WTC11 (cell line): ENCODE data around the gene AIF1. TPM values are rescaled to one million over a fixed set of nuclear protein-coding genes. Genes with fewer than 3 reads are reported as not detected.

Experiments used
- ATAC-seq: fragments of 200-7000 bp; cut with Tn5 transposase; 2 replicates; pipeline ENCODE4 v1.10.0; 2021; ENCODE audit warnings: mild to moderate bottlenecking, moderate library complexity
- CTCF ChIA-PET: fragments of 300-600 bp; sonication (Branson Sonifier 250); formaldehyde crosslinking; loops from one replicate; lab custom pipeline; 2021; ENCODE audit warnings: antibody characterized with exemption; lab: Charles Lee
- POLR2A ChIA-PET: fragments of 350-600 bp; sonication (Branson Sonifier 250); formaldehyde crosslinking; loops from one replicate; lab custom pipeline; 2021; ENCODE audit warnings: antibody characterized with exemption; lab: Charles Lee
- DNase-seq: peaks from one replicate; pipeline ENCODE4 v3.0.0; 2021; ENCODE audit warnings: low spot score
- H3K27ac Mint-ChIP-seq: 2 replicates; pipeline ENCODE4 v1.8.0; 2021; ENCODE audit warnings: mixed read lengths
- H3K27me3 Mint-ChIP-seq: 2 replicates; pipeline ENCODE4 v1.8.0; 2021; ENCODE audit warnings: low read depth, mild to moderate bottlenecking, moderate library complexity, mixed read lengths
- H3K36me3 Mint-ChIP-seq: 2 replicates; pipeline ENCODE4 v1.8.0; 2021; ENCODE audit warnings: mixed read lengths
- H3K4me1 Mint-ChIP-seq: 2 replicates; pipeline ENCODE4 v1.8.0; 2022; ENCODE audit warnings: mixed read lengths
- H3K4me3 Mint-ChIP-seq: 2 replicates; pipeline ENCODE4 v1.8.0; 2021; ENCODE audit warnings: mild to moderate bottlenecking, moderate library complexity, mixed read lengths
- H3K9me3 Mint-ChIP-seq: 2 replicates; pipeline ENCODE4 v1.8.0; 2021; ENCODE audit warnings: mixed read lengths
- EMX1 ChIP-seq: fragments of 250-450 bp; sonication (Bioruptor Pico); IDR thresholded peaks from 2 replicates; pipeline ENCODE4 v1.8.0; 2021; ENCODE audit warnings: mild to moderate bottlenecking
- MYBL2 ChIP-seq: sonication (generic); formaldehyde crosslinking; IDR thresholded peaks from 2 replicates; pipeline ENCODE4 v1.8.1; 2023; ENCODE audit warnings: mild to moderate bottlenecking, moderate library complexity, missing genetic modification reagents
- NFYB ChIP-seq: sonication (generic); formaldehyde crosslinking; conservative IDR thresholded peaks from 2 replicates; pipeline ENCODE4 v1.8.0; 2022; ENCODE audit warnings: low read depth, missing genetic modification reagents
- SMAD3 ChIP-seq: sonication (generic); formaldehyde crosslinking; IDR thresholded peaks from 2 replicates; pipeline ENCODE4 v1.8.0; 2022; ENCODE audit warnings: missing genetic modification reagents, mild to moderate bottlenecking, borderline replicate concordance
- ZNF219 ChIP-seq: sonication (generic); formaldehyde crosslinking; IDR thresholded peaks from 2 replicates; pipeline ENCODE4 v1.8.0; 2023; ENCODE audit warnings: missing genetic modification reagents, mild to moderate bottlenecking, borderline replicate concordance
- ZNF263 ChIP-seq: sonication (generic); formaldehyde crosslinking; IDR thresholded peaks from 2 replicates; pipeline ENCODE4 v1.8.1; 2022; ENCODE audit warnings: low read depth, mild to moderate bottlenecking, moderate library complexity, missing genetic modification reagents
- ZNF396 ChIP-seq: fragments of 250-450 bp; sonication (Bioruptor Pico); IDR thresholded peaks from 2 replicates; pipeline ENCODE4 v1.8.0; 2021; ENCODE audit warnings: mild to moderate bottlenecking, moderate library complexity, borderline replicate concordance
- total RNA-seq: library from RNA; stranded (reverse); gene quantifications from 3 replicates; pipeline ENCODE4 v1.2.3, GENCODE V29; 2021
- TF ChIP-seq, protein P1 (sequence below): fragments of 200-600 bp; IDR thresholded peaks from 2 replicates; pipeline ENCODE4 v1.8.0; 2022; ENCODE audit warnings: antibody characterized with exemption
- TF ChIP-seq, protein P2 (sequence below): sonication (generic); formaldehyde crosslinking; IDR thresholded peaks from 2 replicates; pipeline ENCODE4 v1.8.1; 2023; ENCODE audit warnings: mild to moderate bottlenecking, moderate library complexity, missing genetic modification reagents
- TF ChIP-seq, protein P3 (sequence below): fragments of 250-450 bp; sonication (Bioruptor Pico); conservative IDR thresholded peaks from 2 replicates; pipeline ENCODE4 v1.9.0; 2021; ENCODE audit warnings: mild to moderate bottlenecking
- TF ChIP-seq, protein P4 (sequence below): sonication (generic); formaldehyde crosslinking; IDR thresholded peaks from 2 replicates; pipeline ENCODE4 v1.8.1; 2023; ENCODE audit warnings: mild to moderate bottlenecking, missing genetic modification reagents, moderate library complexity
- TF ChIP-seq, protein P5 (sequence below): fragments of 250-450 bp; sonication (Bioruptor Pico); IDR thresholded peaks from 2 replicates; pipeline ENCODE4 v1.9.0; 2021; ENCODE audit warnings: moderate library complexity, mild to moderate bottlenecking, inconsistent platforms, borderline replicate concordance
- TF ChIP-seq, protein P6 (sequence below): sonication (generic); formaldehyde crosslinking; IDR thresholded peaks from 2 replicates; pipeline ENCODE4 v1.8.1; 2022; ENCODE audit warnings: mild to moderate bottlenecking, moderate library complexity, missing genetic modification reagents
- TF ChIP-seq, protein P7 (sequence below): sonication (generic); formaldehyde crosslinking; IDR thresholded peaks from 2 replicates; pipeline ENCODE4 v1.8.0; 2023; ENCODE audit warnings: missing genetic modification reagents
- TF ChIP-seq, protein P8 (sequence below): sonication (generic); formaldehyde crosslinking; IDR thresholded peaks from 2 replicates; pipeline ENCODE4 v1.8.0; 2022; ENCODE audit warnings: mild to moderate bottlenecking, missing genetic modification reagents
- TF ChIP-seq, protein P9 (sequence below): fragments of 250-450 bp; sonication (Bioruptor Pico); IDR thresholded peaks from 2 replicates; pipeline ENCODE4 v2.1.2; 2022; ENCODE audit warnings: mild to moderate bottlenecking, moderate library complexity
- TF ChIP-seq, protein P10 (sequence below): sonication (generic); formaldehyde crosslinking; conservative IDR thresholded peaks from 2 replicates; pipeline ENCODE4 v1.8.1; 2023; ENCODE audit warnings: mild to moderate bottlenecking, low read depth, missing genetic modification reagents, moderate library complexity

Gene AIF1
- total RNA-seq, 1 experiment from 2014 or later = 5.4 TPM

DNA sequence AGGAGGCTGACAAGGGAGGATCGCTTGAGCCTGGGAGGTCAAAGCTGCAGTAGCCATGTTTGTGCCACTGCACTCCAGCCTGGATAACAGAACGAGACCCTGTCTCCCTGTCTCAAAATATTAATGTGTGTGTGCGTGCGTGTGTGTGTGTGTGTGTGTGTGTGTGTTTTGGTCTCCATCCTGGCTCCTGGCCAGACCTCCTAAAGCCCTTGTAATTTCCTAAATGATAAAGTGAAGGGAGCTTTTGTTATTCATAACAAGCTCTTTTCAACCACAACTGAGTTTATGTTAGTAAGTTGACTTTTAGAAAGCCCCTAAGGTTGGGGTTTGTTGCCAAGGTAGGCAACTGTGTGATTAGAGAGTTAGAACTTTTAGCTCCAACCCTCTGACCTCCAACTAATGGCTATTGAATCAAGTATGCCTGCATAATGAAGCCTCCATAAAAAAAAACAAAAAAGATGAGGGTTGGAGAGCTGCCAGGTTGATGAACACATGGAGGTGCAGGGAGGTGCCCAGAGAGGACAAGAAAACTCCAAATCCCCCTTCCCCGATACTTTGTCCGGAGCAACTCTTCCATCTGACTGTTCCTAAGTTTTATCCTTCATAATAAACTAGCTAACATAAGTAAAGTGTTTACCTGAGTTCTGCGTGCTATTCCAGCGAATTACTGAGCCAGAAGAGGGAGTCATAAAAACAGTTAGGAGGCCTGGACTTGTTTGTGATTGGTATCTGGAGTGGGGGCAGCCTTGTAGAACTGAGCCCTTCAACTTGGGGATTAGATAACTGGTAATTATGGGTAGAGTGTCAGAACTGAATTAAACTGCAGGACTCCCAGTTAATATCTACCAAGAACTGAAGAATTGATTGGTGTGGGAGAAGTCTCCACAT lies 5.3 kb upstream of the AIF1 start (continued):
- TF ChIP-seq, protein P1, sequence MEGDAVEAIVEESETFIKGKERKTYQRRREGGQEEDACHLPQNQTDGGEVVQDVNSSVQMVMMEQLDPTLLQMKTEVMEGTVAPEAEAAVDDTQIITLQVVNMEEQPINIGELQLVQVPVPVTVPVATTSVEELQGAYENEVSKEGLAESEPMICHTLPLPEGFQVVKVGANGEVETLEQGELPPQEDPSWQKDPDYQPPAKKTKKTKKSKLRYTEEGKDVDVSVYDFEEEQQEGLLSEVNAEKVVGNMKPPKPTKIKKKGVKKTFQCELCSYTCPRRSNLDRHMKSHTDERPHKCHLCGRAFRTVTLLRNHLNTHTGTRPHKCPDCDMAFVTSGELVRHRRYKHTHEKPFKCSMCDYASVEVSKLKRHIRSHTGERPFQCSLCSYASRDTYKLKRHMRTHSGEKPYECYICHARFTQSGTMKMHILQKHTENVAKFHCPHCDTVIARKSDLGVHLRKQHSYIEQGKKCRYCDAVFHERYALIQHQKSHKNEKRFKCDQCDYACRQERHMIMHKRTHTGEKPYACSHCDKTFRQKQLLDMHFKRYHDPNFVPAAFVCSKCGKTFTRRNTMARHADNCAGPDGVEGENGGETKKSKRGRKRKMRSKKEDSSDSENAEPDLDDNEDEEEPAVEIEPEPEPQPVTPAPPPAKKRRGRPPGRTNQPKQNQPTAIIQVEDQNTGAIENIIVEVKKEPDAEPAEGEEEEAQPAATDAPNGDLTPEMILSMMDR = no peak
- TF ChIP-seq, protein P2, sequence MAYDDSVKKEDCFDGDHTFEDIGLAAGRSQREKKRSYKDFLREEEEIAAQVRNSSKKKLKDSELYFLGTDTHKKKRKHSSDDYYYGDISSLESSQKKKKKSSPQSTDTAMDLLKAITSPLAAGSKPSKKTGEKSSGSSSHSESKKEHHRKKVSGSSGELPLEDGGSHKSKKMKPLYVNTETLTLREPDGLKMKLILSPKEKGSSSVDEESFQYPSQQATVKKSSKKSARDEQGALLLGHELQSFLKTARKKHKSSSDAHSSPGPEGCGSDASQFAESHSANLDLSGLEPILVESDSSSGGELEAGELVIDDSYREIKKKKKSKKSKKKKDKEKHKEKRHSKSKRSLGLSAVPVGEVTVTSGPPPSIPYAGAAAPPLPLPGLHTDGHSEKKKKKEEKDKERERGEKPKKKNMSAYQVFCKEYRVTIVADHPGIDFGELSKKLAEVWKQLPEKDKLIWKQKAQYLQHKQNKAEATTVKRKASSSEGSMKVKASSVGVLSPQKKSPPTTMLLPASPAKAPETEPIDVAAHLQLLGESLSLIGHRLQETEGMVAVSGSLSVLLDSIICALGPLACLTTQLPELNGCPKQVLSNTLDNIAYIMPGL (CRISPR knock-in tag) = no peak
- TF ChIP-seq, protein P3, sequence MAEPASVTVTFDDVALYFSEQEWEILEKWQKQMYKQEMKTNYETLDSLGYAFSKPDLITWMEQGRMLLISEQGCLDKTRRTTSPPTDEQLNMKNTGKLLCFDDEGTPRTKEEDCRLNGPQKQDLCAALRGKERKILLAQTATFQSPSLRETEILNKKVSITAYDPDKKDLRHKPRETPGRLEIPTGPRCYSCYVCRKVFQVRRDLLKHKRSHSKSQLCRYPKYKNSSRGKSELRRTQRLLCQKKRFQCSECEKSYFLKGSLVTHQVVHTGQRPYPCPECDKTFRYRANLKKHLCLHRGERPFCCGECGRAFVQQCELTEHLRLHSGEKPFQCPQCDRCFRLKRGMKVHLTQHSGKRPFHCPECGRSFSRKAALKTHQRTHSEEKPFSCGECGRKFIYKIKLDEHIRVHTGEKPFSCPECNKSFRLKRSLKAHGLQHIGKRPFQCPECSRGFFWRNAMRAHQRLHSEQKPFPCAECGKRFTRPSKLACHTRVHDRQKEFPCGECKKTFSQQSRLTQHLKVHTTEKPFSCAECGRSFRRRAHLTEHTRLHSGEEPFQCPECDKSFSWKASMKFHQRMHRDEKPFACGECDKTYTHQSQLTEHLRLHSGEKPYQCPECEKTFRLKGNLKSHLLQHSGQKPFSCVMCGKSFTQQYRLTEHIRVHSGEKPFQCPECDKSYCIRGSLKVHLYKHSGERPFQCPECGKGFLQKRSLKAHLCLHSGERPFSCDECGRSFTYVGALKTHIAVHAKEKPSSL (CRISPR knock-in tag) = no peak
- TF ChIP-seq SMAD3 (CRISPR knock-in tag) = no peak
- TF ChIP-seq ZNF263 (CRISPR knock-in tag) = no peak
- TF ChIP-seq, protein P4, sequence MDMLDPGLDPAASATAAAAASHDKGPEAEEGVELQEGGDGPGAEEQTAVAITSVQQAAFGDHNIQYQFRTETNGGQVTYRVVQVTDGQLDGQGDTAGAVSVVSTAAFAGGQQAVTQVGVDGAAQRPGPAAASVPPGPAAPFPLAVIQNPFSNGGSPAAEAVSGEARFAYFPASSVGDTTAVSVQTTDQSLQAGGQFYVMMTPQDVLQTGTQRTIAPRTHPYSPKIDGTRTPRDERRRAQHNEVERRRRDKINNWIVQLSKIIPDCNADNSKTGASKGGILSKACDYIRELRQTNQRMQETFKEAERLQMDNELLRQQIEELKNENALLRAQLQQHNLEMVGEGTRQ = no peak

DNA sequence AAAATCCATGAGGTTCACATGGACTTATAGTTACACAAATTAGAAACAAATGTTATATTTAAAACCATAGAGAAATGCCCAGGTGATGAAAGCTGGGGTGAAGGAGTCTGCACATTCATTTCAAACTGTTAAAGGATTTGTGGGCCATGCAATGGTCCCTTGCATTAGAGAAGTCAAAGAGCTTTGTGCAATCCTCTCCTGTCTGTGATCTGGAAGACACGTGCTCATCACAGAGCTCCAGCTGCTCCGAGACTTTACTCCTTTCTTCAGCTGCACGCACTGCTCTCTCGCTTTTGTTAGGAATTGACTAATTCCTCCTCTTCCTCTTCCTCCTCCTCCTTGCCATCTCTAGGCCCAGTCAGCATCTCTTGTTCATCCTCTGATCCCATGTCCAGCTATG lies 4.1 kb upstream of the AIF1 start:
- Mint-ChIP-seq H3K27ac (no peak overlapping the region), H3K4me1 (peaks cover 22% of the 10 kb centered on the region), H3K9me3 (no peaks in the 10 kb centered on the region), H3K36me3 (no peaks in the 10 kb centered on the region), H3K27me3 (peaks cover 6% of the 10 kb centered on the region; the same call in 1 of the 2 replicates), H3K4me3 (no peak overlapping the region)
- DNase-seq (no peak), ATAC-seq (no peak)
- TF ChIP-seq ZNF219 (CRISPR knock-in tag) (no peak), ZNF396 (CRISPR knock-in tag) (no peak), EMX1 (CRISPR knock-in tag) (no peak), NFYB (CRISPR knock-in tag) (no peak), MYBL2 (CRISPR knock-in tag) (no peak)
- TF ChIP-seq, protein P5, sequence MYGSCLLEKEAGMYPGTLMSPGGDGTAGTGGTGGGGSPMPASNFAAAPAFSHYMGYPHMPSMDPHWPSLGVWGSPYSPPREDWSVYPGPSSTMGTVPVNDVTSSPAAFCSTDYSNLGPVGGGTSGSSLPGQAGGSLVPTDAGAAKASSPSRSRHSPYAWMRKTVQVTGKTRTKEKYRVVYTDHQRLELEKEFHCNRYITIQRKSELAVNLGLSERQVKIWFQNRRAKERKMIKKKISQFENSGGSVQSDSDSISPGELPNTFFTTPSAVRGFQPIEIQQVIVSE (CRISPR knock-in tag) = no peak
- TF ChIP-seq, protein P6, sequence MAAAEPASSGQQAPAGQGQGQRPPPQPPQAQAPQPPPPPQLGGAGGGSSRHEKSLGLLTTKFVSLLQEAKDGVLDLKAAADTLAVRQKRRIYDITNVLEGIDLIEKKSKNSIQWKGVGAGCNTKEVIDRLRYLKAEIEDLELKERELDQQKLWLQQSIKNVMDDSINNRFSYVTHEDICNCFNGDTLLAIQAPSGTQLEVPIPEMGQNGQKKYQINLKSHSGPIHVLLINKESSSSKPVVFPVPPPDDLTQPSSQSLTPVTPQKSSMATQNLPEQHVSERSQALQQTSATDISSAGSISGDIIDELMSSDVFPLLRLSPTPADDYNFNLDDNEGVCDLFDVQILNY (CRISPR knock-in tag) = no peak
- TF ChIP-seq, protein P7, sequence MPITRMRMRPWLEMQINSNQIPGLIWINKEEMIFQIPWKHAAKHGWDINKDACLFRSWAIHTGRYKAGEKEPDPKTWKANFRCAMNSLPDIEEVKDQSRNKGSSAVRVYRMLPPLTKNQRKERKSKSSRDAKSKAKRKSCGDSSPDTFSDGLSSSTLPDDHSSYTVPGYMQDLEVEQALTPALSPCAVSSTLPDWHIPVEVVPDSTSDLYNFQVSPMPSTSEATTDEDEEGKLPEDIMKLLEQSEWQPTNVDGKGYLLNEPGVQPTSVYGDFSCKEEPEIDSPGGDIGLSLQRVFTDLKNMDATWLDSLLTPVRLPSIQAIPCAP (CRISPR knock-in tag) = no peak
- TF ChIP-seq, protein P8, sequence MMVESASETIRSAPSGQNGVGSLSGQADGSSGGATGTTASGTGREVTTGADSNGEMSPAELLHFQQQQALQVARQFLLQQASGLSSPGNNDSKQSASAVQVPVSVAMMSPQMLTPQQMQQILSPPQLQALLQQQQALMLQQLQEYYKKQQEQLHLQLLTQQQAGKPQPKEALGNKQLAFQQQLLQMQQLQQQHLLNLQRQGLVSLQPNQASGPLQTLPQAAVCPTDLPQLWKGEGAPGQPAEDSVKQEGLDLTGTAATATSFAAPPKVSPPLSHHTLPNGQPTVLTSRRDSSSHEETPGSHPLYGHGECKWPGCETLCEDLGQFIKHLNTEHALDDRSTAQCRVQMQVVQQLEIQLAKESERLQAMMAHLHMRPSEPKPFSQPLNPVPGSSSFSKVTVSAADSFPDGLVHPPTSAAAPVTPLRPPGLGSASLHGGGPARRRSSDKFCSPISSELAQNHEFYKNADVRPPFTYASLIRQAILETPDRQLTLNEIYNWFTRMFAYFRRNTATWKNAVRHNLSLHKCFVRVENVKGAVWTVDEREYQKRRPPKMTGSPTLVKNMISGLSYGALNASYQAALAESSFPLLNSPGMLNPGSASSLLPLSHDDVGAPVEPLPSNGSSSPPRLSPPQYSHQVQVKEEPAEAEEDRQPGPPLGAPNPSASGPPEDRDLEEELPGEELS = no peak
- TF ChIP-seq, protein P9, sequence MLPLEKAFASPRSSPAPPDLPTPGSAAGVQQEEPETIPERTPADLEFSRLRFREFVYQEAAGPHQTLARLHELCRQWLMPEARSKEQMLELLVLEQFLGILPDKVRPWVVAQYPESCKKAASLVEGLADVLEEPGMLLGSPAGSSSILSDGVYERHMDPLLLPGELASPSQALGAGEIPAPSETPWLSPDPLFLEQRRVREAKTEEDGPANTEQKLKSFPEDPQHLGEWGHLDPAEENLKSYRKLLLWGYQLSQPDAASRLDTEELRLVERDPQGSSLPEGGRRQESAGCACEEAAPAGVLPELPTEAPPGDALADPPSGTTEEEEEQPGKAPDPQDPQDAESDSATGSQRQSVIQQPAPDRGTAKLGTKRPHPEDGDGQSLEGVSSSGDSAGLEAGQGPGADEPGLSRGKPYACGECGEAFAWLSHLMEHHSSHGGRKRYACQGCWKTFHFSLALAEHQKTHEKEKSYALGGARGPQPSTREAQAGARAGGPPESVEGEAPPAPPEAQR (CRISPR knock-in tag) = no peak
- TF ChIP-seq, protein P10, sequence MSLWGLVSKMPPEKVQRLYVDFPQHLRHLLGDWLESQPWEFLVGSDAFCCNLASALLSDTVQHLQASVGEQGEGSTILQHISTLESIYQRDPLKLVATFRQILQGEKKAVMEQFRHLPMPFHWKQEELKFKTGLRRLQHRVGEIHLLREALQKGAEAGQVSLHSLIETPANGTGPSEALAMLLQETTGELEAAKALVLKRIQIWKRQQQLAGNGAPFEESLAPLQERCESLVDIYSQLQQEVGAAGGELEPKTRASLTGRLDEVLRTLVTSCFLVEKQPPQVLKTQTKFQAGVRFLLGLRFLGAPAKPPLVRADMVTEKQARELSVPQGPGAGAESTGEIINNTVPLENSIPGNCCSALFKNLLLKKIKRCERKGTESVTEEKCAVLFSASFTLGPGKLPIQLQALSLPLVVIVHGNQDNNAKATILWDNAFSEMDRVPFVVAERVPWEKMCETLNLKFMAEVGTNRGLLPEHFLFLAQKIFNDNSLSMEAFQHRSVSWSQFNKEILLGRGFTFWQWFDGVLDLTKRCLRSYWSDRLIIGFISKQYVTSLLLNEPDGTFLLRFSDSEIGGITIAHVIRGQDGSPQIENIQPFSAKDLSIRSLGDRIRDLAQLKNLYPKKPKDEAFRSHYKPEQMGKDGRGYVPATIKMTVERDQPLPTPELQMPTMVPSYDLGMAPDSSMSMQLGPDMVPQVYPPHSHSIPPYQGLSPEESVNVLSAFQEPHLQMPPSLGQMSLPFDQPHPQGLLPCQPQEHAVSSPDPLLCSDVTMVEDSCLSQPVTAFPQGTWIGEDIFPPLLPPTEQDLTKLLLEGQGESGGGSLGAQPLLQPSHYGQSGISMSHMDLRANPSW (CRISPR knock-in tag) = no peak
- POLR2A ChIA-PET = no interaction called here
- CTCF ChIA-PET = interaction anchor here (3.0 kb wide), 1 partner anchor 12 kb away, joined by 32 read pairs; no protein-coding TSS in a partner anchor
